ENCODE data around the gene SPIRE2.

SPIRE2 gene

DNA sequence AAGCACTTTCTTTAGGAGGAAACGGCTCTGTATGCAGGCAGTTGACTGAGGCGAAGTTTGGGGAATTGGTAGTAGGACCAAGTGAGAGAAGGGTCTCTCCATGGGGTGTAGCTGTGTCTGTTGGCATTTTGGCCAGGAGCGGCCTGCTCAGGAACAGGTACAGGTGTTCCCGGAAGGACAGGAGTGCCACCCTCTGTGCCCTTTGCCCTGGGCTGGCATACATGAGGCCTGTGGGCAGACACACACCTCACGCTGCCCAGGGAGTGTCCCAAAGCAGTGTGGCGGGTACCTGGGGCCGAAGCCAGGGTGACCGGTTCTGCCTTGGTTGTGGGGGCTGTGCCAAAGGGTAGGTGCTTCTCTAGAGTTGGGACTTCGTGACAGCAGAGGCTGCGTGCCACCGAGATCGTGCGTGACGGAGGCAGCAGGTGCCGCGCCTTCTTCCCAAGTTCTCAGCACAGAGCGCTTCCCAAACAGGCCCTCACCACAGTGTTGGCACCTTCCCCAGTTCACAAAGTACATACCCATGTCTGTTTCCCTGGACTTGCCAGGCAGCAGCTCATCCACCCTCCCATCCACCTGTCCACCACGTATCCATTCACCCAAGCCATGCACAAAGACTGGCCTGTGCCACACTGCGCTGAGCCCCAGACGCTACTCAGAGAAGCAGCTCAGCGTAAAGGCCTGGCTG is 25.2 kb downstream of the SPIRE2 start:
- in situ Hi-C loops (cut with MboI; ENCODE audit: low sequenced_read_pairs, unreplicated experiment): no loop called here
- no peak for DNase-seq (ENCODE audit: low spot score)
- TF ChIP-seq, protein P1, sequence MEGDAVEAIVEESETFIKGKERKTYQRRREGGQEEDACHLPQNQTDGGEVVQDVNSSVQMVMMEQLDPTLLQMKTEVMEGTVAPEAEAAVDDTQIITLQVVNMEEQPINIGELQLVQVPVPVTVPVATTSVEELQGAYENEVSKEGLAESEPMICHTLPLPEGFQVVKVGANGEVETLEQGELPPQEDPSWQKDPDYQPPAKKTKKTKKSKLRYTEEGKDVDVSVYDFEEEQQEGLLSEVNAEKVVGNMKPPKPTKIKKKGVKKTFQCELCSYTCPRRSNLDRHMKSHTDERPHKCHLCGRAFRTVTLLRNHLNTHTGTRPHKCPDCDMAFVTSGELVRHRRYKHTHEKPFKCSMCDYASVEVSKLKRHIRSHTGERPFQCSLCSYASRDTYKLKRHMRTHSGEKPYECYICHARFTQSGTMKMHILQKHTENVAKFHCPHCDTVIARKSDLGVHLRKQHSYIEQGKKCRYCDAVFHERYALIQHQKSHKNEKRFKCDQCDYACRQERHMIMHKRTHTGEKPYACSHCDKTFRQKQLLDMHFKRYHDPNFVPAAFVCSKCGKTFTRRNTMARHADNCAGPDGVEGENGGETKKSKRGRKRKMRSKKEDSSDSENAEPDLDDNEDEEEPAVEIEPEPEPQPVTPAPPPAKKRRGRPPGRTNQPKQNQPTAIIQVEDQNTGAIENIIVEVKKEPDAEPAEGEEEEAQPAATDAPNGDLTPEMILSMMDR (IDR thresholded peaks at IDR 0.05; ENCODE audit: borderline replicate concordance, control extremely low read depth, extremely low read depth, insufficient read depth, missing control alignments): no peak

DNA sequence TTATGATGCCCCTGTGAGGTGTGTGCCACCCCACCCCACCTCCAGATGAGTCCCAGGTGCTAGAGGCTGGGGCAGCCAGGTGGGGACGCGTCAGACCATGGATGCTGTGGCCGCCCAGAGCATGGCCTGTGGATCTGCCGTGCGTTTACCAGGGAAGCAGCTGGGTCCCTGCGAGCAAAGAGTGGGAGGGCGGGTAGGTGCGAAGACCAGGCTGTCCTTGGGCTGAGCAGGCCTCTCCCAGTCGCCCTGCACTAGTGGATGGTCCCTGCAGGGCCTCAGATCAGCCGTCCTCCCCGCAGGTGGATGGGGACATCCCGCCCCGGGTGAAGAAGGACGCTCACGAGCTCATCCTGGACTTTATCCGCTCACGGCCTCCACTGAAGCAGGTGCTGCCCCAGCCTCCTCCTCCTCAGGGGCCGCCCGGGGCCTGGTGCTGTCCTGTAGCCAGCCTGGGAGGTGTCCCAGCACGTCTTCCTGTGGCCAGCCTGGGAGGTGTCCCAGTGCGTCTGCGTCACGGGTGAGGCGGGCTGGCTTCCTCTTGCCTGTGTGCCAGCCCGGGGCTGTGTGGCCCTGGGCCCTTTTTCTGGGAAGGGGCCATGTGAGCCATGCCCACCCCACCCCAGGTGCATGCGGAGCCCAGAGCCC is 27.1 kb downstream of the SPIRE2 start:
- no peak for DNase-seq (ENCODE audit: low spot score)
- TF ChIP-seq, protein P1 (IDR thresholded peaks at IDR 0.05; ENCODE audit: borderline replicate concordance, control extremely low read depth, extremely low read depth, insufficient read depth, missing control alignments): no peak
- in situ Hi-C loops (cut with MboI; ENCODE audit: low sequenced_read_pairs, unreplicated experiment): no loop called here

DNA sequence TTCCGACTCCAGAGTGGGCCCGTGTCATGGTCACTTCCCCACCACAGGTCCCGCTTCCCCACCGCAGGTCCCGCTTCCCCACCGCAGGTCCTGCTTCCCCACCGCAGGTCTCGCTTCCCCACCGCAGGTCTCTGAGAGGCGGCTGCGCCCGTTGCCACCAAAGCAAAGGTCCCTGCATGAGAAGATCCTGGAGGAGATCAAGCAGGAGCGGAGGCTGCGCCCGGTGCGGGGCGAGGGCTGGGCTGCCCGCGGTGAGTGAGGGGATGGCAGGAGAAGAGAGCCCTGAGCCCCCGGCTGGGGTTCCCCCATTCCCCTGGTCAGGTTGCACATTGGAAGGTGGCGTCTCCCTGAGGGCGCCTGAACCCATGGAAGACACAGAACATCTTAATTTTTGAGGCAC is 27.7 kb downstream of the SPIRE2 start:
- no peak for DNase-seq (ENCODE audit: low spot score)
- in situ Hi-C loops (cut with MboI; ENCODE audit: low sequenced_read_pairs, unreplicated experiment): no loop called here
- TF ChIP-seq, protein P1 (IDR thresholded peaks at IDR 0.05; ENCODE audit: borderline replicate concordance, control extremely low read depth, extremely low read depth, insufficient read depth, missing control alignments): no peak

DNA sequence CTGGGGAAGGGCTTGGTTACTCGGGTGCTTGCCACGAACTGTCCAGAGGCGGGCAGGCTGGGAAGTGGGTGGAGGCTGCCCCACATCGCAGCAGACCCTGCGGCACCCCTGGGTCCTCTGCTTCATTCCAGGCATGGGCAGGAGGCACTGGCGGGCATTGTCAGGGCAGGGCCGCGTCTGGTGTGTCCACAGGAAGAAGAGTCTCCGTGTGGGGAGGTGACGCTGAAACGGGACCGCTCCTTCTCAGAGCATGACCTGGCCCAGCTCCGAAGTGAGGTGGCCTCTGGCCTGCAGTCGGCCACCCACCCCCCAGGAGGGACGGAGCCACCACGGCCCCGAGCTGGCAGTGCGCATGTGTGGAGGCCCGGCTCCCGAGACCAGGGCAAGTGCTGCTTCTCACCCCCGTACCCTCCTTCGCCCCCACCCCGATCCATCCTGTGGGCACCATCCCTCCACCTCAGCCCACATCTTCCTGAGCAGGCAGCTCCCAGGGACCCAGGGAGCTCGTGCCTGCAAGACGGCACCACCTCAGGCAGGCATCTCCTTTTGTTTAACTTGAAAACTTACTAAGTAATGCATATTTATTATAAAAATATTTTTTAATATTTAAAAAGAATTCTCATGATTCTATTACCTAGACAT is 30.8 kb downstream of the SPIRE2 start:
- DNase-seq (ENCODE audit: low spot score): no peak
- in situ Hi-C loops (cut with MboI; ENCODE audit: low sequenced_read_pairs, unreplicated experiment): no loop called here
- TF ChIP-seq, protein P1 (IDR thresholded peaks at IDR 0.05; ENCODE audit: borderline replicate concordance, control extremely low read depth, extremely low read depth, insufficient read depth, missing control alignments): no peak

DNA sequence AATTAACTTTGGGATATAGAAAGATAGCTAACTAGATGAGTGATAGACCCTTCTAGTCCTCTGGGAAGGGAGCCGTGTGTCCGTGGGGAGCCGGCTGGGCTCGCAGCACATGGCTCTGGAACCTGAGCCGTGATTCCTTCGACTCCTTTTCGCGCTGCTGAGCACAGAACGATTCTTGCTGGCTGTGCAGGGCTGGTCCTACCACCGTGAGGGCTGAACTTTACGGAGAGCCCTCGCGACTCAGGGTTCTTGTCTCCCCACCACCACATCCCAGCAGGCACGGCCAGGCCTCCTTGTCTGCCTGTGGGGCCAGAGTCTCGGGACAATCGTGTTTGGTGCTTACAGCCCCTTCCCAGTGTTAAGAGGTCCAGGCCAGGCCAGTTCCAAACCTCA is 31.3 kb downstream of the SPIRE2 start:
- TF ChIP-seq, protein P1 (IDR thresholded peaks at IDR 0.05; ENCODE audit: borderline replicate concordance, control extremely low read depth, extremely low read depth, insufficient read depth, missing control alignments): no peak
- in situ Hi-C loops (cut with MboI; ENCODE audit: low sequenced_read_pairs, unreplicated experiment): no loop called here
- DNase-seq (ENCODE audit: low spot score): no peak

DNA sequence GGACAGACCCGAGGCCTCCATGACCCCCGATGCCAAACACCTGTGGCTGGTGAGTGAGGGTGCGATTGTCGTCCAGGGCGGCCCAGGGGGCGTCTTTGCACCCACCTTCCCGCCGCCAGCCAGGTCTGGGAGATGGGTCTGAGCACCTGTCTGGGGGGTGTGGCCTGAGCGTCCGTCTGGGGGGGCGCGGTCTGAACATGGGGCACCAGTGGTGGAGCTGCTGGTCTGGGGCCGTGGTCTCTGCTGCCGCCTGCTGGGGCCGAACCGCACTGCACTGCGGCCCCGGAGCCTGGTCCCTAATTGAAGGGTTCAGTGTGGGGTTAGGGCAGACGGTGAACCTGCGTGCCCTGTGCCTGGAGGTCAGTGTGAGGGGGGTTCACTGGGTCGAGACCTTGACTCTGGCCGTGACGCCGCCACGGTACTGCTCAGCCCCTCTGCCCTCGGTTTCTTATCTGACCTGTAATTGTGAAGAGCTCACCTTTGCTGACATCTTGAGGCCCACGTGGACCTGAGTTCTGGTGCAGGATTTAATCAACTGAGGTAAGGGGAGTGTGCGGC is 32.6 kb downstream of the SPIRE2 start:
- DNase-seq (ENCODE audit: low spot score): peak; percentile 96
- TF ChIP-seq, protein P1 (IDR thresholded peaks at IDR 0.05; ENCODE audit: borderline replicate concordance, control extremely low read depth, extremely low read depth, insufficient read depth, missing control alignments): peak; percentile 98
- in situ Hi-C loops (cut with MboI; ENCODE audit: low sequenced_read_pairs, unreplicated experiment): no loop called here

Data from GM13976 (cell line).